Measurements from ENCODE around the gene RAD51AP2.

DNA sequence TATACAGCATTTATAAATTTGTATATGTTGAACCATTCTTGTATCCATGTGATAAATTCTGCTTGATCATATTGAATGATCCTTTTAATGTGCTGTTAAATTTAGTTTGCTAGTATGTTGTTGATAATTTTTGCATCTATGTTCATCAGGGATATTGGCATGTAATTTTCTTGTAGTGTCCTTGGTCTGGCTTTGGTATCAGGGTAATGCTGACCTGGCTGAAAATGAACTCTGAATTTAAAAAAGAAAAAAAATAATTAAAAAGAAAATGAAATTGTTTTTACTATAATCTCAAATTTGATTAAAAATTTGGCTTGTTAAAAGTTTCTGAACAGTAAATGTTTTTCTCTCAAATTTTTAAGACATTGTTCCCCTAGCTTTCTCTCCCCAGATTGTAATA is 46.3 kb downstream of the RAD51AP2 start:
- no peak for TF ChIP-seq CTCF (IDR thresholded peaks at IDR 0.05; ENCODE audit: insufficient read depth, low read length)
- no peak for TF ChIP-seq POLR2AphosphoS5 (IDR thresholded peaks at IDR 0.05; ENCODE audit: low read depth)
- no peak for TF ChIP-seq GABPA (IDR thresholded peaks at IDR 0.05; ENCODE audit: low read depth)
- TF ChIP-seq, protein P1, sequence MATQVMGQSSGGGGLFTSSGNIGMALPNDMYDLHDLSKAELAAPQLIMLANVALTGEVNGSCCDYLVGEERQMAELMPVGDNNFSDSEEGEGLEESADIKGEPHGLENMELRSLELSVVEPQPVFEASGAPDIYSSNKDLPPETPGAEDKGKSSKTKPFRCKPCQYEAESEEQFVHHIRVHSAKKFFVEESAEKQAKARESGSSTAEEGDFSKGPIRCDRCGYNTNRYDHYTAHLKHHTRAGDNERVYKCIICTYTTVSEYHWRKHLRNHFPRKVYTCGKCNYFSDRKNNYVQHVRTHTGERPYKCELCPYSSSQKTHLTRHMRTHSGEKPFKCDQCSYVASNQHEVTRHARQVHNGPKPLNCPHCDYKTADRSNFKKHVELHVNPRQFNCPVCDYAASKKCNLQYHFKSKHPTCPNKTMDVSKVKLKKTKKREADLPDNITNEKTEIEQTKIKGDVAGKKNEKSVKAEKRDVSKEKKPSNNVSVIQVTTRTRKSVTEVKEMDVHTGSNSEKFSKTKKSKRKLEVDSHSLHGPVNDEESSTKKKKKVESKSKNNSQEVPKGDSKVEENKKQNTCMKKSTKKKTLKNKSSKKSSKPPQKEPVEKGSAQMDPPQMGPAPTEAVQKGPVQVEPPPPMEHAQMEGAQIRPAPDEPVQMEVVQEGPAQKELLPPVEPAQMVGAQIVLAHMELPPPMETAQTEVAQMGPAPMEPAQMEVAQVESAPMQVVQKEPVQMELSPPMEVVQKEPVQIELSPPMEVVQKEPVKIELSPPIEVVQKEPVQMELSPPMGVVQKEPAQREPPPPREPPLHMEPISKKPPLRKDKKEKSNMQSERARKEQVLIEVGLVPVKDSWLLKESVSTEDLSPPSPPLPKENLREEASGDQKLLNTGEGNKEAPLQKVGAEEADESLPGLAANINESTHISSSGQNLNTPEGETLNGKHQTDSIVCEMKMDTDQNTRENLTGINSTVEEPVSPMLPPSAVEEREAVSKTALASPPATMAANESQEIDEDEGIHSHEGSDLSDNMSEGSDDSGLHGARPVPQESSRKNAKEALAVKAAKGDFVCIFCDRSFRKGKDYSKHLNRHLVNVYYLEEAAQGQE (IDR thresholded peaks at IDR 0.05; ENCODE audit: insufficient replicate concordance, low read depth) = no peak
- no peak for TF ChIP-seq SPI1 (IDR thresholded peaks at IDR 0.05; ENCODE audit: borderline replicate concordance, low read depth)

Measured in HL-60 (cell line).